NOMO-1 treated with DMSO at 0.1 percent for 48 hours (cell line): Measurements from ENCODE around the gene SRMS.
"Not testable (repeated sequence)": the region's sequence is repeated elsewhere in the genome, so short reads cannot be mapped to it uniquely, and the experiment has no call there.

ENCODE experiments used
- DNase-seq: peaks from one replicate; lab custom pipeline; 2025; ENCODE audit not compliant: unreplicated experiment; lab: John Stamatoyannopoulos, UW

The SRMS gene

GRCh38 chr20:63579017-63579694 lies 31.6 kb upstream of the SRMS start:
- DNase-seq, result peak; percentile 30

GRCh38 chr20:63578224-63579016 lies 30.9 kb upstream of the SRMS start:
- DNase-seq, result no peak

GRCh38 chr20:63577317-63577894 lies 29.9 kb upstream of the SRMS start:
- DNase-seq, result no peak

- DNase-seq, result no peak
Measured at GRCh38 chr20:63576311-63576710, 28.8 kb upstream of the SRMS start.

- no peak for DNase-seq
Measured at GRCh38 chr20:63574829-63575743, 27.5 kb upstream of the SRMS start.

- DNase-seq, result peak; percentile 64
Measured at GRCh38 chr20:63574156-63574828, 26.7 kb upstream of the SRMS start, which contains the start of gene HELZ2. TSS of gene HELZ2 (minus strand) at chr20:63574239. CDS start at chr20:63572385, 1,854 bp downstream.

GRCh38 chr20:63573647-63574131 lies 26.1 kb upstream of the SRMS start:
- no peak for DNase-seq

GRCh38 chr20:63572788-63573646 lies 25.5 kb upstream of the SRMS start:
- DNase-seq, result no peak

- DNase-seq, result no peak
Measured at GRCh38 chr20:63572071-63572787, 24.7 kb upstream of the SRMS start.

GRCh38 chr20:63571087-63571478 lies 23.5 kb upstream of the SRMS start:
- DNase-seq, result not testable (repeated sequence)

GRCh38 chr20:63570281-63571086 lies 22.9 kb upstream of the SRMS start:
- DNase-seq, result no peak

GRCh38 chr20:63568986-63569949 lies 21.7 kb upstream of the SRMS start:
- no peak for DNase-seq

- no peak for DNase-seq
Measured at GRCh38 chr20:63568170-63568981, 20.8 kb upstream of the SRMS start.

- DNase-seq, result peak; percentile 79
Measured at GRCh38 chr20:63567386-63568169, 20.0 kb upstream of the SRMS start.

- peak; percentile 46 for DNase-seq
Measured at GRCh38 chr20:63567136-63567385, 19.5 kb upstream of the SRMS start.
